Left renal cortex interstitium (tissue), 4 donors: ENCODE results near the gene DLGAP1. TPM values are rescaled to one million over a fixed set of nuclear protein-coding genes. Genes with fewer than 3 reads are reported as not detected.

Experiments
- DNase-seq, 4 donors: peaks; one replicate each; pipeline ENCODE4 v3.0.0-alpha.2; 2013; ENCODE audit warnings: low read depth in 4 of 4, low spot score in 2 of 4, missing footprints in 1 of 4
- polyA plus RNA-seq, 4 donors: library from polyadenylated mRNA; unstranded; fragments of 120-200 nt; gene quantifications; one replicate each; pipeline ENCODE4 v1.2.1, GENCODE V29; 2013; ENCODE audit not compliant: insufficient read length in 4 of 4

DLGAP1 gene
- polyA plus RNA-seq, 4 donors: 4.1 to 5.3 (median 4.9) TPM

- no peak for DNase-seq
Observed at GRCh38 chr18:3966642-3967358, 488.3 kb downstream of the DLGAP1 start.

GRCh38 chr18:3966246-3966641, 488.9 kb downstream of the DLGAP1 start:
- DNase-seq: no peak

- DNase-seq: no peak
Observed at GRCh38 chr18:3960977-3961376, 494.1 kb downstream of the DLGAP1 start.

- no peak for DNase-seq
Observed at GRCh38 chr18:3960142-3960541, 495.0 kb downstream of the DLGAP1 start.

- no peak for DNase-seq
Observed at GRCh38 chr18:3952031-3952430, 503.1 kb downstream of the DLGAP1 start.

GRCh38 chr18:3950668-3951404, 504.3 kb downstream of the DLGAP1 start:
- no peak for DNase-seq

- DNase-seq: no peak
Observed at GRCh38 chr18:3948958-3949357, 506.1 kb downstream of the DLGAP1 start.

GRCh38 chr18:3947383-3947782, 507.7 kb downstream of the DLGAP1 start:
- DNase-seq: no peak

- no peak for DNase-seq
Observed at GRCh38 chr18:3935305-3935704, 519.8 kb downstream of the DLGAP1 start.

GRCh38 chr18:3932276-3932675, 522.8 kb downstream of the DLGAP1 start:
- no peak for DNase-seq

GRCh38 chr18:3931542-3932112, 523.5 kb downstream of the DLGAP1 start:
- DNase-seq: no peak

GRCh38 chr18:3931013-3931315, 524.1 kb downstream of the DLGAP1 start:
- no peak for DNase-seq

- DNase-seq: no peak
Observed at GRCh38 chr18:3930126-3931012, 524.7 kb downstream of the DLGAP1 start.

- no peak for DNase-seq
Observed at GRCh38 chr18:3924455-3924854, 530.7 kb downstream of the DLGAP1 start.

- DNase-seq: no peak
Observed at GRCh38 chr18:3923750-3924149, 531.4 kb downstream of the DLGAP1 start.

- DNase-seq: no peak
Observed at GRCh38 chr18:3921826-3922225, 533.3 kb downstream of the DLGAP1 start.

GRCh38 chr18:3920832-3921231, 534.3 kb downstream of the DLGAP1 start:
- DNase-seq: no peak

- no peak for DNase-seq
Observed at GRCh38 chr18:3919396-3920061, 535.6 kb downstream of the DLGAP1 start.

- DNase-seq: no peak
Observed at GRCh38 chr18:3916082-3916481, 539.0 kb downstream of the DLGAP1 start.

- no peak for DNase-seq
Observed at GRCh38 chr18:3914833-3915610, 540.1 kb downstream of the DLGAP1 start.
